Hematopoietic multipotent progenitor cell treated with erythropoietin and hydrocortisone succinate and interleukin-3 and kit ligand, for 6 days (in vitro differentiated cells): Measurements from ENCODE around the gene FAM219B.
"Not testable (repeated sequence)": the region's sequence is repeated elsewhere in the genome, so short reads cannot be mapped to it uniquely, and the experiment has no call there.

ENCODE experiments used
- DNase-seq: peaks from one replicate; pipeline ENCODE4 v3.0.0-alpha.2; 2015

The FAM219B gene

GRCh38 chr15:74906450-74907162, at the start of gene FAM219B:
TSS of gene FAM219B (minus strand) at chr15:74906851. CDS start at chr15:74906800, 51 bp downstream.
- DNase-seq: peak; percentile 96

- DNase-seq: peak; percentile 78
These were observed 49.4 kb upstream of the FAM219B start for GRCh38 chr15:74955796-74956647.

GRCh38 chr15:74955017-74955416, 48.4 kb upstream of the FAM219B start:
- DNase-seq: no peak

GRCh38 chr15:74954515-74954914, 47.9 kb upstream of the FAM219B start:
- DNase-seq: peak; percentile 97

GRCh38 chr15:74951006-74951405, 44.4 kb upstream of the FAM219B start:
- no peak for DNase-seq

GRCh38 chr15:74950078-74950908, 43.6 kb upstream of the FAM219B start:
- DNase-seq: peak; percentile 87

GRCh38 chr15:74937590-74938371, 31.1 kb upstream of the FAM219B start, which contains the start of gene COX5A:
TSS of gene COX5A (minus strand) at chr15:74938073. CDS start at chr15:74938014, 59 bp downstream.
- DNase-seq: peak; percentile 97

- DNase-seq: peak; percentile 66
These were observed 30.6 kb upstream of the FAM219B start for GRCh38 chr15:74937272-74937589.

- DNase-seq: not testable (repeated sequence)
These were observed 28.5 kb upstream of the FAM219B start for GRCh38 chr15:74935193-74935592.

GRCh38 chr15:74933573-74933972, 26.9 kb upstream of the FAM219B start:
- DNase-seq: no peak

GRCh38 chr15:74928771-74929198, 22.1 kb upstream of the FAM219B start:
- no peak for DNase-seq

GRCh38 chr15:74924525-74924924, 17.9 kb upstream of the FAM219B start:
- no peak for DNase-seq

GRCh38 chr15:74920456-74920855, 13.8 kb upstream of the FAM219B start:
- DNase-seq: no peak

- no peak for DNase-seq
These were observed 11.0 kb upstream of the FAM219B start for GRCh38 chr15:74917676-74918075.

- DNase-seq: not testable (repeated sequence)
These were observed 7.1 kb upstream of the FAM219B start for GRCh38 chr15:74913799-74914198.

- peak; percentile 53 for DNase-seq
These were observed 6.4 kb upstream of the FAM219B start for GRCh38 chr15:74913041-74913440.

GRCh38 chr15:74908635-74909034, 2.0 kb upstream of the FAM219B start:
- DNase-seq: no peak

GRCh38 chr15:74907163-74907870, 666 bp upstream of the FAM219B start:
- DNase-seq: peak; percentile 53

GRCh38 chr15:74906067-74906449, 593 bp downstream of the FAM219B start:
- peak; percentile 57 for DNase-seq

GRCh38 chr15:74904190-74904805, 2.4 kb downstream of the FAM219B start:
- DNase-seq: no peak

GRCh38 chr15:74903676-74904075, 3.0 kb downstream of the FAM219B start:
- DNase-seq: no peak
